Measurements from ENCODE around the gene CELF3. TPM values are rescaled to one million over a fixed set of nuclear protein-coding genes. Genes with fewer than 3 reads are reported as not detected.

CELF3 gene
- total and polyA plus RNA-seq, 2 of the 13 experiments (the other 11 are each of a cell fraction or from before 2014, with no cell fraction given), result not detected

- TF ChIP-seq FOXK1 (CRISPR knock-in tag; IDR thresholded peaks at IDR 0.05; ENCODE audit: borderline replicate concordance, low read depth) (0 out of 2 replicates have a peak, but pooled peaks have one; percentile 23), RORA (CRISPR knock-in tag; IDR thresholded peaks at IDR 0.05) (no peak), U2AF1 (optimal IDR thresholded peaks at IDR 0.05; ENCODE audit: low read depth, low read length) (no peak), ZNF547 (CRISPR knock-in tag; IDR thresholded peaks at IDR 0.05) (no peak), CREM (IDR thresholded peaks at IDR 0.05) (no peak), CREM (CRISPR knock-in tag; IDR thresholded peaks at IDR 0.05) (no peak), ETV6 (CRISPR knock-in tag; conservative IDR thresholded peaks at IDR 0.05) (no peak), SUZ12 (IDR thresholded peaks at IDR 0.05; ENCODE audit: low read depth, low read length) (no peak), TRAFD1 (CRISPR knock-in tag; IDR thresholded peaks at IDR 0.05; ENCODE audit: borderline replicate concordance) (no peak), GTF2F1 (IDR thresholded peaks at IDR 0.05; ENCODE audit: low read length) (no peak), SRF (IDR thresholded peaks at IDR 0.05; ENCODE audit: low read depth, low read length) (no peak), ZNF282 (IDR thresholded peaks at IDR 0.05; ENCODE audit: partially characterized antibody) (no peak), NPAS2 (CRISPR knock-in tag; IDR thresholded peaks at IDR 0.05; ENCODE audit: borderline replicate concordance) (no peak), GATAD2A (CRISPR knock-in tag; IDR thresholded peaks at IDR 0.05) (0 out of 2 replicates have a peak, but pooled peaks have one; percentile 29), POLR2AphosphoS5 (IDR thresholded peaks at IDR 0.05; ENCODE audit: low read depth, low read length) (no peak), HNRNPUL1 (IDR thresholded peaks at IDR 0.05; ENCODE audit: low read depth, low read length) (no peak), ZNF740 (CRISPR knock-in tag; IDR thresholded peaks at IDR 0.05) (no peak), ZNF292 (CRISPR knock-in tag; IDR thresholded peaks at IDR 0.05; ENCODE audit: borderline replicate concordance, low read depth) (no peak), PREB (CRISPR knock-in tag; IDR thresholded peaks at IDR 0.05) (no peak), ARNTL (CRISPR knock-in tag; IDR thresholded peaks at IDR 0.05) (no peak), ZNF709 (CRISPR knock-in tag; IDR thresholded peaks at IDR 0.05) (no peak), BCLAF1 (IDR thresholded peaks at IDR 0.05) (no peak), ZMYM4 (CRISPR knock-in tag; IDR thresholded peaks at IDR 0.05) (no peak), RARG (CRISPR knock-in tag; IDR thresholded peaks at IDR 0.05; ENCODE audit: low read depth) (no peak)
These were observed 12.8 kb upstream of the CELF3 start (continued) for GRCh38 chr1:151729157-151729965.
